SK-N-SH treated with all-trans-retinoic acid at 6 μM for 48 hours (cell line): ENCODE data around the gene OR51D1.

ENCODE experiments used
- ATAC-seq: fragments of 200-7000 bp; cut with Tn5 transposase; 3 replicates; pipeline ENCODE4 v1.9.1; 2020; ENCODE audit warnings: mild to moderate bottlenecking, moderate library complexity
- ESRRG ChIP-seq: fragments of 250-450 bp; sonication (Bioruptor Pico); IDR thresholded peaks from 2 replicates; pipeline ENCODE4 v1.6.1; 2021; ENCODE audit warnings: mild to moderate bottlenecking

The OR51D1 gene

GRCh38 chr11:4684631-4685285 is 47.5 kb downstream of the OR51D1 start:
- ATAC-seq, result no peak
- no peak for TF ChIP-seq ESRRG (CRISPR knock-in tag)
